ENCODE data around the gene PAIP2.

DNA sequence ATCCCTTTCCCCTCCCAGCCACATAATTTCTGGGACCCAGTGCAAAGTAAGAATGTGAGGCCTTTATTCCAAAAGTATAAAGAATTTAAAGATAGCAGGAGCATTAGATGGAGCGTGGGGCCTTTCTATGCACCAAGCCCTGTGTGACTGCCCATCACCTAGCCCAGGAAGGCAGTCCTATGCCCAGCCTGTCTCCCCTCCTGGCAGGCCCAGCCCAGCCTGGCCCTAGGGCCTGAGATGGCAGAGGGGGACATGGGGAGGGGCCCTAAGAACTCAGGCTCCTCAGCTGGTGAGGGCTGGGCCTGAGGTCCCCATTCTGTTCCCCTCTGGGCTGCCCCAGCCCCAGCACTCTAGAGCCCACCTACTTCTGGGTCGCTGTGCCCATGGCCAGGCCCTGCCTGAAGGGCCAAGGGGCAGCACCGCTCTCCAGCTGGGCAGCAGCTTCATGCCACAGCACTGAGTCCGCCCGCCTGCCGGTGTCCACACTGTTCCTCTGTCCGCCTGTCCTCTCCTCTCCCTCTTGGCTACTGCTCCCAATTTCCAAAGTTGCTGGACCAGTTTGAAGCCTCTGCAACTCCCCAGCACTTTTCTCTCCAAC lies 42.4 kb downstream of the PAIP2 start:
- TF ChIP-seq SIN3A (IDR thresholded peaks at IDR 0.05; ENCODE audit: low read depth) (no peak), RAD21 (IDR thresholded peaks at IDR 0.05; ENCODE audit: low read depth) (no peak), SRF (IDR thresholded peaks at IDR 0.05; ENCODE audit: low read depth) (no peak), EZH2 (IDR thresholded peaks at IDR 0.05) (no peak), ZFX (IDR thresholded peaks at IDR 0.05) (no peak), POLR2A (IDR thresholded peaks at IDR 0.05; ENCODE audit: borderline replicate concordance, extremely low read depth, insufficient read depth, insufficient read length) (no peak), FOSL1 (IDR thresholded peaks at IDR 0.05; ENCODE audit: low read depth) (no peak), JUND (IDR thresholded peaks at IDR 0.05) (no peak), POLR2AphosphoS5 (IDR thresholded peaks at IDR 0.05; ENCODE audit: low read depth, low read length) (no peak), YY1 (IDR thresholded peaks at IDR 0.05; ENCODE audit: extremely low read depth, insufficient replicate concordance, low read depth, low read length) (no peak)
- TF ChIP-seq, protein P1, sequence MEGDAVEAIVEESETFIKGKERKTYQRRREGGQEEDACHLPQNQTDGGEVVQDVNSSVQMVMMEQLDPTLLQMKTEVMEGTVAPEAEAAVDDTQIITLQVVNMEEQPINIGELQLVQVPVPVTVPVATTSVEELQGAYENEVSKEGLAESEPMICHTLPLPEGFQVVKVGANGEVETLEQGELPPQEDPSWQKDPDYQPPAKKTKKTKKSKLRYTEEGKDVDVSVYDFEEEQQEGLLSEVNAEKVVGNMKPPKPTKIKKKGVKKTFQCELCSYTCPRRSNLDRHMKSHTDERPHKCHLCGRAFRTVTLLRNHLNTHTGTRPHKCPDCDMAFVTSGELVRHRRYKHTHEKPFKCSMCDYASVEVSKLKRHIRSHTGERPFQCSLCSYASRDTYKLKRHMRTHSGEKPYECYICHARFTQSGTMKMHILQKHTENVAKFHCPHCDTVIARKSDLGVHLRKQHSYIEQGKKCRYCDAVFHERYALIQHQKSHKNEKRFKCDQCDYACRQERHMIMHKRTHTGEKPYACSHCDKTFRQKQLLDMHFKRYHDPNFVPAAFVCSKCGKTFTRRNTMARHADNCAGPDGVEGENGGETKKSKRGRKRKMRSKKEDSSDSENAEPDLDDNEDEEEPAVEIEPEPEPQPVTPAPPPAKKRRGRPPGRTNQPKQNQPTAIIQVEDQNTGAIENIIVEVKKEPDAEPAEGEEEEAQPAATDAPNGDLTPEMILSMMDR (IDR thresholded peaks at IDR 0.05 in 2 of 3, conservative IDR thresholded peaks at IDR 0.05 in 1 of 3; ENCODE audit: borderline replicate concordance in 1 of 3, insufficient read depth in 1 of 3, low read depth in 2 of 3, low read length in 2 of 3), result no peak

All from HCT116 (cell line).